Ramos (cell line): Measurements from ENCODE around the gene FLNB.
"Not testable (repeated sequence)": the region's sequence is repeated elsewhere in the genome, so short reads cannot be mapped to it uniquely, and the experiment has no call there.

ENCODE experiments used
- in situ Hi-C: fragments of 300-500 bp; cut with MboI; formaldehyde crosslinking; loops from one replicate; pipeline ENCODE4 v1.14.3; 2022; ENCODE audit warnings: low sequenced_read_pairs; ENCODE audit not compliant: unreplicated experiment

The FLNB gene

GRCh38 chr3:58189691-58190090 lies 181.5 kb downstream of the FLNB start:
- in situ Hi-C loops = no loop called here

GRCh38 chr3:58190291-58190690 lies 182.1 kb downstream of the FLNB start:
- in situ Hi-C loops = no loop called here

GRCh38 chr3:58190882-58191281 lies 182.7 kb downstream of the FLNB start:
- in situ Hi-C loops = no loop called here

- in situ Hi-C loops = no loop called here
Observed at GRCh38 chr3:58191361-58191991, 183.3 kb downstream of the FLNB start.

- in situ Hi-C loops = no loop called here
Observed at GRCh38 chr3:58192069-58192468, 183.8 kb downstream of the FLNB start.

- in situ Hi-C loops = no loop called here
Observed at GRCh38 chr3:58193682-58194407, 185.6 kb downstream of the FLNB start.

- in situ Hi-C loops = no loop called here
Observed at GRCh38 chr3:58197588-58197987, 189.4 kb downstream of the FLNB start.

- in situ Hi-C loops = no loop called here
Observed at GRCh38 chr3:58198362-58198761, 190.1 kb downstream of the FLNB start.

GRCh38 chr3:58198804-58199203 lies 190.6 kb downstream of the FLNB start:
- in situ Hi-C loops = no loop called here

GRCh38 chr3:58200121-58200709 lies 192.0 kb downstream of the FLNB start:
- in situ Hi-C loops = no loop called here

GRCh38 chr3:58200846-58201355 lies 192.7 kb downstream of the FLNB start:
- in situ Hi-C loops = no loop called here

- in situ Hi-C loops = not testable (repeated sequence)
Observed at GRCh38 chr3:58201451-58201850, 193.2 kb downstream of the FLNB start.

- in situ Hi-C loops = no loop called here
Observed at GRCh38 chr3:58202917-58203360, 194.7 kb downstream of the FLNB start.

- in situ Hi-C loops = no loop called here
Observed at GRCh38 chr3:58203541-58203940, 195.3 kb downstream of the FLNB start.

GRCh38 chr3:58204720-58205119 lies 196.5 kb downstream of the FLNB start:
- in situ Hi-C loops = no loop called here

GRCh38 chr3:58205981-58206380 lies 197.8 kb downstream of the FLNB start:
- in situ Hi-C loops = no loop called here

- in situ Hi-C loops = no loop called here
Observed at GRCh38 chr3:58206406-58207011, 198.3 kb downstream of the FLNB start.

- in situ Hi-C loops = no loop called here
Observed at GRCh38 chr3:58207954-58208353, 199.7 kb downstream of the FLNB start.

- in situ Hi-C loops = no loop called here
Observed at GRCh38 chr3:58209933-58210332, 201.7 kb downstream of the FLNB start.

- in situ Hi-C loops = no loop called here
Observed at GRCh38 chr3:58210761-58211460, 202.7 kb downstream of the FLNB start, which contains the start of gene DNASE1L3. TSS of gene DNASE1L3 (minus strand) at chr3:58210972. CDS start at chr3:58210906, 66 bp downstream.
